Measurements from ENCODE around the gene TBC1D13.
"Not testable (repeated sequence)": the region's sequence is repeated elsewhere in the genome, so short reads cannot be mapped to it uniquely, and the experiment has no call there.

TBC1D13 gene

GRCh38 chr9:128771745-128772519, 15.1 kb upstream of the TBC1D13 start, which contains the start of gene ZER1:
Gene ZER1, minus strand, starts transcription at chr9:128771927. Its CDS starts 16,362 bp downstream, at chr9:128755565.
- Mint-ChIP-seq H3K27me3 (ENCODE audit: low read depth) (no peaks in the 10 kb centered on the region), H3K27ac (peak within 1 kb of the TSS; percentile 97), H3K9me3 (peaks cover 5% of the 10 kb centered on the region)

GRCh38 chr9:128773049-128773448, 14.0 kb upstream of the TBC1D13 start:
- no peaks in the 10 kb centered on the region for H3K36me3 Mint-ChIP-seq (ENCODE audit: low read depth)
- no peak overlapping the region for H3K27ac Mint-ChIP-seq
- H3K27me3 Mint-ChIP-seq (ENCODE audit: low read depth): no peaks in the 10 kb centered on the region
- H3K4me1 Mint-ChIP-seq (ENCODE audit: low read depth): peaks cover 13% of the 10 kb centered on the region
- peaks cover 5% of the 10 kb centered on the region for H3K9me3 Mint-ChIP-seq
- peak overlapping the region; percentile 98 for H3K4me3 Mint-ChIP-seq

More at GRCh38 chr9:128771745-128772519, 15.1 kb upstream of the TBC1D13 start, which contains the start of gene ZER1:
- no peaks in the 10 kb centered on the region for H3K36me3 Mint-ChIP-seq (ENCODE audit: low read depth)
- H3K4me3 Mint-ChIP-seq: peak within 1 kb of the TSS; percentile 98
- H3K4me1 Mint-ChIP-seq (ENCODE audit: low read depth): peaks cover 13% of the 10 kb centered on the region

- no peak overlapping the region for H3K4me3 Mint-ChIP-seq
Observed at GRCh38 chr9:128774804-128775203, 12.2 kb upstream of the TBC1D13 start.

GRCh38 chr9:128780093-128780492, 7.0 kb upstream of the TBC1D13 start:
- not testable (repeated sequence) for H3K9me3 Mint-ChIP-seq; H3K4me1 Mint-ChIP-seq (ENCODE audit: low read depth); H3K36me3 Mint-ChIP-seq (ENCODE audit: low read depth); H3K4me3 Mint-ChIP-seq; H3K27ac Mint-ChIP-seq; H3K27me3 Mint-ChIP-seq (ENCODE audit: low read depth)

More at GRCh38 chr9:128774804-128775203, 12.2 kb upstream of the TBC1D13 start:
- Mint-ChIP-seq H3K27ac (no peak overlapping the region), H3K9me3 (peaks cover 5% of the 10 kb centered on the region), H3K36me3 (ENCODE audit: low read depth) (no peaks in the 10 kb centered on the region), H3K27me3 (ENCODE audit: low read depth) (no peaks in the 10 kb centered on the region), H3K4me1 (ENCODE audit: low read depth) (peaks cover 12% of the 10 kb centered on the region)

- no peak overlapping the region for H3K4me3 Mint-ChIP-seq
- H3K27me3 Mint-ChIP-seq (ENCODE audit: low read depth): no peaks in the 10 kb centered on the region
Observed at GRCh38 chr9:128781187-128782070, 5.6 kb upstream of the TBC1D13 start.

GRCh38 chr9:128782669-128783068, 4.4 kb upstream of the TBC1D13 start:
- H3K9me3 Mint-ChIP-seq: no peaks in the 10 kb centered on the region
- H3K27ac Mint-ChIP-seq: no peak overlapping the region
- H3K4me1 Mint-ChIP-seq (ENCODE audit: low read depth): peaks cover 5% of the 10 kb centered on the region
- H3K27me3 Mint-ChIP-seq (ENCODE audit: low read depth): no peaks in the 10 kb centered on the region
- no peaks in the 10 kb centered on the region for H3K36me3 Mint-ChIP-seq (ENCODE audit: low read depth)
- H3K4me3 Mint-ChIP-seq: no peak overlapping the region

More at GRCh38 chr9:128781187-128782070, 5.6 kb upstream of the TBC1D13 start:
- H3K27ac Mint-ChIP-seq: no peak overlapping the region
- H3K9me3 Mint-ChIP-seq: no peaks in the 10 kb centered on the region
- H3K4me1 Mint-ChIP-seq (ENCODE audit: low read depth): no peaks in the 10 kb centered on the region
- no peaks in the 10 kb centered on the region for H3K36me3 Mint-ChIP-seq (ENCODE audit: low read depth)

GRCh38 chr9:128785427-128785826, 1.6 kb upstream of the TBC1D13 start:
- no peaks in the 10 kb centered on the region for H3K36me3 Mint-ChIP-seq (ENCODE audit: low read depth)
- H3K9me3 Mint-ChIP-seq: no peaks in the 10 kb centered on the region
- H3K4me1 Mint-ChIP-seq (ENCODE audit: low read depth): peaks cover 18% of the 10 kb centered on the region
- H3K27me3 Mint-ChIP-seq (ENCODE audit: low read depth): no peaks in the 10 kb centered on the region
- no peak overlapping the region for H3K27ac Mint-ChIP-seq
- peak overlapping the region; percentile 14 for H3K4me3 Mint-ChIP-seq

- H3K27ac Mint-ChIP-seq: peak overlapping the region; percentile 93
- H3K4me3 Mint-ChIP-seq: peak overlapping the region; percentile 97
- H3K9me3 Mint-ChIP-seq: no peaks in the 10 kb centered on the region
- peaks cover 18% of the 10 kb centered on the region for H3K4me1 Mint-ChIP-seq (ENCODE audit: low read depth)
- peaks cover under 1% of the 10 kb centered on the region for H3K36me3 Mint-ChIP-seq (ENCODE audit: low read depth)
- no peaks in the 10 kb centered on the region for H3K27me3 Mint-ChIP-seq (ENCODE audit: low read depth)
Observed at GRCh38 chr9:128787659-128788058, 606 bp downstream of the TBC1D13 start.

- no peaks in the 10 kb centered on the region for H3K27me3 Mint-ChIP-seq (ENCODE audit: low read depth)
- peaks cover 4% of the 10 kb centered on the region for H3K36me3 Mint-ChIP-seq (ENCODE audit: low read depth)
- no peak overlapping the region for H3K27ac Mint-ChIP-seq
- H3K4me1 Mint-ChIP-seq (ENCODE audit: low read depth): peaks cover 18% of the 10 kb centered on the region
- H3K4me3 Mint-ChIP-seq: peak overlapping the region; percentile 97
- H3K9me3 Mint-ChIP-seq: no peaks in the 10 kb centered on the region
Observed at GRCh38 chr9:128788445-128788844, 1.4 kb downstream of the TBC1D13 start.

- H3K4me1 Mint-ChIP-seq (ENCODE audit: low read depth): peaks cover 22% of the 10 kb centered on the region
- H3K4me3 Mint-ChIP-seq: no peak overlapping the region
- no peaks in the 10 kb centered on the region for H3K27me3 Mint-ChIP-seq (ENCODE audit: low read depth)
- H3K27ac Mint-ChIP-seq: no peak overlapping the region
- H3K9me3 Mint-ChIP-seq: no peaks in the 10 kb centered on the region
- peaks cover 4% of the 10 kb centered on the region for H3K36me3 Mint-ChIP-seq (ENCODE audit: low read depth)
Observed at GRCh38 chr9:128790536-128790935, 3.5 kb downstream of the TBC1D13 start.

GRCh38 chr9:128792134-128792533, 5.1 kb downstream of the TBC1D13 start:
- Mint-ChIP-seq H3K27me3 (ENCODE audit: low read depth) (no peaks in the 10 kb centered on the region), H3K27ac (no peak overlapping the region), H3K4me1 (ENCODE audit: low read depth) (peaks cover 19% of the 10 kb centered on the region), H3K36me3 (ENCODE audit: low read depth) (peaks cover 5% of the 10 kb centered on the region), H3K9me3 (no peaks in the 10 kb centered on the region), H3K4me3 (no peak overlapping the region)

GRCh38 chr9:128792978-128793686, 6.1 kb downstream of the TBC1D13 start:
- H3K4me1 Mint-ChIP-seq (ENCODE audit: low read depth): peaks cover 12% of the 10 kb centered on the region
- H3K9me3 Mint-ChIP-seq: no peaks in the 10 kb centered on the region
- H3K36me3 Mint-ChIP-seq (ENCODE audit: low read depth): peaks cover 7% of the 10 kb centered on the region
- H3K27me3 Mint-ChIP-seq (ENCODE audit: low read depth): no peaks in the 10 kb centered on the region
- H3K4me3 Mint-ChIP-seq: no peak overlapping the region
- no peak overlapping the region for H3K27ac Mint-ChIP-seq

GRCh38 chr9:128794961-128795360, 7.9 kb downstream of the TBC1D13 start:
- H3K4me3 Mint-ChIP-seq; H3K27ac Mint-ChIP-seq; H3K9me3 Mint-ChIP-seq; H3K36me3 Mint-ChIP-seq (ENCODE audit: low read depth); H3K27me3 Mint-ChIP-seq (ENCODE audit: low read depth); H3K4me1 Mint-ChIP-seq (ENCODE audit: low read depth): not testable (repeated sequence)

- Mint-ChIP-seq H3K9me3 (no peaks in the 10 kb centered on the region), H3K4me1 (ENCODE audit: low read depth) (peaks cover 2% of the 10 kb centered on the region), H3K36me3 (ENCODE audit: low read depth) (peaks cover 3% of the 10 kb centered on the region), H3K27ac (no peak overlapping the region), H3K27me3 (ENCODE audit: low read depth) (no peaks in the 10 kb centered on the region), H3K4me3 (no peak overlapping the region)
Observed at GRCh38 chr9:128798896-128799295, 11.8 kb downstream of the TBC1D13 start.

Data from T-helper 1 cell treated with Interleukin-12 subunit alpha and Interleukin-12 subunit beta and Interleukin-4 antibody, amounts not matched to agents 30 μg/mL and 1 μg/mL, for 36 hours (primary cell).